Suprapubic skin (tissue), 4 donors: ENCODE data around the gene ZCCHC24.

Source experiments
- POLR2A ChIP-seq, 2 donors: fragments of 450-650 bp; IDR thresholded peaks; one replicate each; pipeline ENCODE4 v1.6.1; 2017; ENCODE audit warnings: antibody characterized with exemption in 2 of 2, mild to moderate bottlenecking in 2 of 2, moderate library complexity in 2 of 2
- POLR2AphosphoS5 ChIP-seq, 3 donors: sonication (generic); formaldehyde crosslinking; IDR thresholded peaks; one replicate each; pipeline ENCODE4 v1.6.1; 2017; ENCODE audit warnings: antibody characterized with exemption in 3 of 3
- TF ChIP-seq, protein P1 (sequence below), 2 donors: fragments of 200-600 bp in 1 of 2; fragments of 450-650 bp in 1 of 2; sonication (generic) in 1 of 2; IDR thresholded peaks; one replicate each; pipeline ENCODE4 v1.5.1; 2016 to 2019; ENCODE audit warnings: antibody characterized with exemption in 2 of 2, mild to moderate bottlenecking in 1 of 2, moderate library complexity in 1 of 2

DNA sequence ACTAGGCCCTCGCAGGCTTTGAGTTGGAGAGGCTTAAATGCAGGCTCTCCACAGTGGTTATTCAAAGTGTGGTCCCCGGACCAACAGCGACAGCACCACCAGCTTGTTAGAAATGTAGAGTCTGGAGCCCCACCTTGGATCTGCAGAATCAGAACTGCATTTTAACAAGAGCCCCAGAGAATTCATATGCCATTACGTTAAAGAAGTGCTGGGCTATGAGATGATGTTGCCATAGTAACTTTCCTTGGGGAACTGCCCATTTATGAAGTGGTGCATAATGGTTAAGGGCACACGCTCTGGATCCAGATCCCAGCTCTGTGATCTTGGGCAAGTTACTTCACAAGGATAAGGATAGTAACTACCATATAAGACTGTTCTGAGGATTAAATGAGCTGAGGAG lies 48.9 kb downstream of the ZCCHC24 start:
- no peak for TF ChIP-seq POLR2A (IDR thresholded peaks at IDR 0.05)
- TF ChIP-seq, protein P1, sequence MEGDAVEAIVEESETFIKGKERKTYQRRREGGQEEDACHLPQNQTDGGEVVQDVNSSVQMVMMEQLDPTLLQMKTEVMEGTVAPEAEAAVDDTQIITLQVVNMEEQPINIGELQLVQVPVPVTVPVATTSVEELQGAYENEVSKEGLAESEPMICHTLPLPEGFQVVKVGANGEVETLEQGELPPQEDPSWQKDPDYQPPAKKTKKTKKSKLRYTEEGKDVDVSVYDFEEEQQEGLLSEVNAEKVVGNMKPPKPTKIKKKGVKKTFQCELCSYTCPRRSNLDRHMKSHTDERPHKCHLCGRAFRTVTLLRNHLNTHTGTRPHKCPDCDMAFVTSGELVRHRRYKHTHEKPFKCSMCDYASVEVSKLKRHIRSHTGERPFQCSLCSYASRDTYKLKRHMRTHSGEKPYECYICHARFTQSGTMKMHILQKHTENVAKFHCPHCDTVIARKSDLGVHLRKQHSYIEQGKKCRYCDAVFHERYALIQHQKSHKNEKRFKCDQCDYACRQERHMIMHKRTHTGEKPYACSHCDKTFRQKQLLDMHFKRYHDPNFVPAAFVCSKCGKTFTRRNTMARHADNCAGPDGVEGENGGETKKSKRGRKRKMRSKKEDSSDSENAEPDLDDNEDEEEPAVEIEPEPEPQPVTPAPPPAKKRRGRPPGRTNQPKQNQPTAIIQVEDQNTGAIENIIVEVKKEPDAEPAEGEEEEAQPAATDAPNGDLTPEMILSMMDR (IDR thresholded peaks at IDR 0.05) = no peak
- no peak for TF ChIP-seq POLR2AphosphoS5 (IDR thresholded peaks at IDR 0.05)
